SK-N-SH (cell line): ENCODE data around the gene SULF2. TPM values are rescaled to one million over a fixed set of nuclear protein-coding genes. Genes with fewer than 3 reads are reported as not detected.

Experiments used
- CTCF ChIA-PET: fragments of 300-600, 350-600 bp; formaldehyde crosslinking; extraction: SDS; loops from one replicate; lab custom pipeline; 2021; lab: Yijun Ruan, JAX
- POLR2A ChIA-PET: fragments of 350-600 bp; sonication (Branson Sonifier 250); formaldehyde crosslinking; extraction: SDS; loops from one replicate; lab custom pipeline; 2020; ENCODE audit warnings: antibody characterized with exemption, inconsistent platforms; lab: Yijun Ruan, JAX
- DNase-seq: peaks from one replicate; pipeline ENCODE4 v3.0.0; 2012
- H2AFZ ChIP-seq: fragments of 200-600 bp; sonication (generic); 2 replicates; pipeline ENCODE4 v1.8.1; 2016; ENCODE audit warnings: antibody characterized with exemption, mild to moderate bottlenecking, low read depth
- H3F3A ChIP-seq: fragments of 200-600 bp; sonication (generic); replicated peaks from 2 replicates; pipeline ENCODE3; 2016; ENCODE audit warnings: antibody characterized with exemption, mild to moderate bottlenecking; ENCODE audit not compliant: insufficient read depth
- H3K27ac ChIP-seq, 2 experiments: fragments of 200-500 bp in 1 of 2; fragments of 200-600 bp in 1 of 2; sonication (Bioruptor generic) in 1 of 2; sonication (generic), shearing (Covaris generic) in 1 of 2; 2 replicates each; pipeline versions ENCODE4 v1.5.1 to v1.6.1; 2014 to 2016; ENCODE audit warnings: low read depth in 2 of 2, inconsistent platforms in 1 of 2, low read length in 1 of 2, mild to moderate bottlenecking in 1 of 2, mixed read lengths in 1 of 2
- H3K27me3 ChIP-seq: fragments of 200-600 bp; sonication (generic), shearing (Covaris generic); 2 replicates; pipeline ENCODE4 v1.6.1; 2016; ENCODE audit warnings: mixed run types; ENCODE audit not compliant: insufficient read depth
- H3K36me3 ChIP-seq, 2 experiments: fragments of 200-500 bp in 1 of 2; fragments of 200-600 bp in 1 of 2; sonication (Bioruptor generic) in 1 of 2; sonication (generic) in 1 of 2; replicated peaks in 1 of 2; 2 replicates each; pipeline versions ENCODE3 to v1.5.1; 2014 to 2016; ENCODE audit warnings: low read length in 1 of 2, mild to moderate bottlenecking in 1 of 2; ENCODE audit not compliant: insufficient read depth in 2 of 2, control insufficient read depth in 1 of 2
- H3K4me1 ChIP-seq, 2 experiments: fragments of 200-500 bp in 1 of 2; fragments of 200-600 bp in 1 of 2; sonication (Bioruptor generic) in 1 of 2; sonication (generic), shearing (Covaris generic) in 1 of 2; 2 replicates each; pipeline versions ENCODE4 v1.5.1 to v1.6.1; 2014 to 2016; ENCODE audit warnings: low read depth in 1 of 2, low read length in 1 of 2, mixed run types in 1 of 2; ENCODE audit not compliant: insufficient read depth in 2 of 2, control insufficient read depth in 1 of 2
- H3K4me2 ChIP-seq: fragments of 200-600 bp; sonication (generic), shearing (Covaris generic); 2 replicates; pipeline ENCODE4 v1.6.1; 2017; ENCODE audit warnings: mixed run types
- H3K4me3 ChIP-seq, 2 experiments: fragments of 200-500 bp in 1 of 2; fragments of 200-600 bp in 1 of 2; sonication (Bioruptor generic) in 1 of 2; sonication (generic), shearing (Covaris generic) in 1 of 2; 2 replicates each; pipeline versions ENCODE4 v1.5.1 to v1.8.1; 2014 to 2016; ENCODE audit warnings: low read depth in 2 of 2, inconsistent platforms in 1 of 2, low read length in 1 of 2, mild to moderate bottlenecking in 1 of 2, mixed read lengths in 1 of 2, moderate library complexity in 1 of 2
- H3K79me2 ChIP-seq: fragments of 200-600 bp; sonication (generic); 2 replicates; pipeline ENCODE4 v1.8.1; 2017; ENCODE audit warnings: mild to moderate bottlenecking; ENCODE audit not compliant: insufficient read depth
- H3K9ac ChIP-seq: fragments of 200-600 bp; sonication (generic); 2 replicates; pipeline ENCODE4 v1.6.1; 2017; ENCODE audit warnings: mixed run types
- H3K9me2 ChIP-seq: fragments of 200-600 bp; sonication (generic); 2 replicates; pipeline ENCODE4 v1.6.1; 2017; ENCODE audit warnings: mixed run types
- H3K9me3 ChIP-seq: fragments of 200-600 bp; sonication (generic); 2 replicates; pipeline ENCODE4 v1.6.1; 2017; ENCODE audit warnings: mixed run types, mild to moderate bottlenecking, moderate library complexity
- H4K20me1 ChIP-seq: fragments of 200-600 bp; sonication (generic); 2 replicates; pipeline ENCODE4 v1.6.1; 2017; ENCODE audit warnings: mild to moderate bottlenecking, mixed run types; ENCODE audit not compliant: insufficient read depth
- ELF1 ChIP-seq: IDR thresholded peaks from 2 replicates; pipeline ENCODE4 v1.4.0; 2012
- EZH2phosphoT487 ChIP-seq: fragments of 200-600 bp; sonication (generic); IDR thresholded peaks from 2 replicates; pipeline ENCODE4 v1.6.1; 2017; ENCODE audit warnings: low read depth, mixed run types, mild to moderate bottlenecking, antibody characterized with exemption, moderate library complexity, borderline replicate concordance
- FOSL2 ChIP-seq: IDR thresholded peaks from 2 replicates; pipeline ENCODE4 v1.4.0; 2012; ENCODE audit warnings: low read depth, mild to moderate bottlenecking, moderate library complexity, borderline replicate concordance
- GABPA ChIP-seq: IDR thresholded peaks from 2 replicates; pipeline ENCODE4 v1.4.0; 2012; ENCODE audit warnings: low read depth, mild to moderate bottlenecking
- GATA2 ChIP-seq: sonication (generic); formaldehyde crosslinking; IDR thresholded peaks from 2 replicates; pipeline ENCODE4 v1.5.0; 2020; ENCODE audit warnings: mild to moderate bottlenecking, missing genetic modification reagents
- MXI1 ChIP-seq: IDR thresholded peaks from 2 replicates; pipeline ENCODE4 v1.6.1; 2012; ENCODE audit warnings: mild to moderate bottlenecking, low read depth, low read length, improper control_type of control experiment
- NFIC ChIP-seq: IDR thresholded peaks from 2 replicates; pipeline ENCODE4 v1.4.0; 2012; ENCODE audit warnings: borderline replicate concordance
- NRF1 ChIP-seq: IDR thresholded peaks from 2 replicates; pipeline ENCODE4 v1.6.1; 2012; ENCODE audit warnings: low read depth, mild to moderate bottlenecking, low read length
- POLR2AphosphoS5 ChIP-seq: IDR thresholded peaks from 2 replicates; pipeline ENCODE4 v1.6.1; 2012; ENCODE audit warnings: low read depth, low read length
- RCOR1 ChIP-seq: fragments of 150-350 bp; IDR thresholded peaks from 2 replicates; pipeline ENCODE4 v1.6.1; 2017; ENCODE audit warnings: antibody characterized with exemption, low read length
- RFX5 ChIP-seq: IDR thresholded peaks from 2 replicates; pipeline ENCODE4 v1.6.1; 2012; ENCODE audit warnings: mild to moderate bottlenecking, improper control_type of control experiment, low read length
- SMC3 ChIP-seq: IDR thresholded peaks from 2 replicates; pipeline ENCODE4 v1.6.1; 2012; ENCODE audit warnings: low read depth, low read length, improper control_type of control experiment
- TAF1 ChIP-seq: IDR thresholded peaks from 2 replicates; pipeline ENCODE4 v1.6.1; 2012; ENCODE audit warnings: low read depth, mild to moderate bottlenecking, low read length, moderate library complexity, borderline replicate concordance
- TCF12 ChIP-seq: IDR thresholded peaks from 2 replicates; pipeline ENCODE4 v1.4.0; 2012
- TEAD4 ChIP-seq: IDR thresholded peaks from 2 replicates; pipeline ENCODE4 v1.4.0; 2012; ENCODE audit warnings: mild to moderate bottlenecking, borderline replicate concordance; ENCODE audit not compliant: insufficient read depth
- YY1 ChIP-seq: IDR thresholded peaks from 2 replicates; pipeline ENCODE4 v1.4.0; 2012; ENCODE audit warnings: low read depth, mild to moderate bottlenecking
- WGBS: methylation state at CpG from one replicate; pipeline ENCODE4 v1.1.6; 2017; ENCODE audit warnings: low lambda C conversion rate; 5-methylcytosine and 5-hydroxymethylcytosine counted together
- polyA plus RNA-seq, 3 experiments: library from polyadenylated mRNA; depleted of rRNA; stranded (reverse); fragments of >200 nt; gene quantifications; 2 replicates each; pipeline ENCODE4 v1.2.3, GENCODE V29; 2012
- TF ChIP-seq, protein P1 (sequence below): fragments of 150-350 bp; IDR thresholded peaks from 2 replicates; pipeline ENCODE4 v1.6.1; 2016; ENCODE audit warnings: mild to moderate bottlenecking, low read depth, low read length
- TF ChIP-seq, protein P2 (sequence below): IDR thresholded peaks from 2 replicates; pipeline ENCODE4 v1.6.1; 2012; ENCODE audit warnings: mild to moderate bottlenecking, low read depth, low read length, moderate library complexity
- TF ChIP-seq, protein P3 (sequence below): IDR thresholded peaks from 2 replicates; pipeline ENCODE4 v1.4.0; 2012; ENCODE audit warnings: low read depth

Gene SULF2
- polyA plus RNA-seq, 1 of the 3 experiments (the other 2 are of a cell fraction) = 20.2 TPM

DNA sequence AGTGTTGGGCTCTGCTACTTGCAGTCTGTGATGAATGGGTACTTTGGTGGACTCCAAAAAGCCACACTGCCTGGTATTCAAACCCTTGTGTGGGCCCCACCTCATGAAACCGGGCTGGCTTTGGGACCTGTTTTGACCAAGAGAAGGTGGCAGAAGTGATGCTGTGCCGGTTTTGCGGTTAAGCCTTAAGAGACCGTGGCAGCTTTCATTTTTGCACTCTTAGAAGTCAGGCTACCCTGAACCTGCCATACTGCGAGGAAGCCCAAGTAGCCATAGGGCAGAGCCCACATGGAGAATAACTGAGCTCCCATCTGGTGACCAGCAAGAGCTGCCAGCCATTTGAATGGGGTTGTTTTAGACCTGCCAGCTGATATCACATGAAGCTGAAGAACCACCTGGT lies 10.2 kb downstream of the SULF2 start:
- Histone ChIP-seq H3K36me3 (no peaks in the 10 kb centered on the region), H3K27ac (no peak overlapping the region), H3F3A (no peaks in the 10 kb centered on the region), H3K27me3 (no peaks in the 10 kb centered on the region), H3K9me3 (no peaks in the 10 kb centered on the region)
- TF ChIP-seq TCF12 = no peak
- TF ChIP-seq, protein P1, sequence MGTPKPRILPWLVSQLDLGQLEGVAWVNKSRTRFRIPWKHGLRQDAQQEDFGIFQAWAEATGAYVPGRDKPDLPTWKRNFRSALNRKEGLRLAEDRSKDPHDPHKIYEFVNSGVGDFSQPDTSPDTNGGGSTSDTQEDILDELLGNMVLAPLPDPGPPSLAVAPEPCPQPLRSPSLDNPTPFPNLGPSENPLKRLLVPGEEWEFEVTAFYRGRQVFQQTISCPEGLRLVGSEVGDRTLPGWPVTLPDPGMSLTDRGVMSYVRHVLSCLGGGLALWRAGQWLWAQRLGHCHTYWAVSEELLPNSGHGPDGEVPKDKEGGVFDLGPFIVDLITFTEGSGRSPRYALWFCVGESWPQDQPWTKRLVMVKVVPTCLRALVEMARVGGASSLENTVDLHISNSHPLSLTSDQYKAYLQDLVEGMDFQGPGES = no peak
- TF ChIP-seq NRF1 = no peak
- TF ChIP-seq RFX5 = no peak
- no peak for TF ChIP-seq POLR2AphosphoS5
- no peak for TF ChIP-seq TAF1
- no peak for TF ChIP-seq TEAD4
- TF ChIP-seq GABPA = no peak
- TF ChIP-seq ELF1 = no peak
- TF ChIP-seq NFIC = no peak
- TF ChIP-seq SMC3 = no peak
- no peak for TF ChIP-seq GATA2 (CRISPR knock-in tag)
- TF ChIP-seq YY1 = no peak
- TF ChIP-seq, protein P2, sequence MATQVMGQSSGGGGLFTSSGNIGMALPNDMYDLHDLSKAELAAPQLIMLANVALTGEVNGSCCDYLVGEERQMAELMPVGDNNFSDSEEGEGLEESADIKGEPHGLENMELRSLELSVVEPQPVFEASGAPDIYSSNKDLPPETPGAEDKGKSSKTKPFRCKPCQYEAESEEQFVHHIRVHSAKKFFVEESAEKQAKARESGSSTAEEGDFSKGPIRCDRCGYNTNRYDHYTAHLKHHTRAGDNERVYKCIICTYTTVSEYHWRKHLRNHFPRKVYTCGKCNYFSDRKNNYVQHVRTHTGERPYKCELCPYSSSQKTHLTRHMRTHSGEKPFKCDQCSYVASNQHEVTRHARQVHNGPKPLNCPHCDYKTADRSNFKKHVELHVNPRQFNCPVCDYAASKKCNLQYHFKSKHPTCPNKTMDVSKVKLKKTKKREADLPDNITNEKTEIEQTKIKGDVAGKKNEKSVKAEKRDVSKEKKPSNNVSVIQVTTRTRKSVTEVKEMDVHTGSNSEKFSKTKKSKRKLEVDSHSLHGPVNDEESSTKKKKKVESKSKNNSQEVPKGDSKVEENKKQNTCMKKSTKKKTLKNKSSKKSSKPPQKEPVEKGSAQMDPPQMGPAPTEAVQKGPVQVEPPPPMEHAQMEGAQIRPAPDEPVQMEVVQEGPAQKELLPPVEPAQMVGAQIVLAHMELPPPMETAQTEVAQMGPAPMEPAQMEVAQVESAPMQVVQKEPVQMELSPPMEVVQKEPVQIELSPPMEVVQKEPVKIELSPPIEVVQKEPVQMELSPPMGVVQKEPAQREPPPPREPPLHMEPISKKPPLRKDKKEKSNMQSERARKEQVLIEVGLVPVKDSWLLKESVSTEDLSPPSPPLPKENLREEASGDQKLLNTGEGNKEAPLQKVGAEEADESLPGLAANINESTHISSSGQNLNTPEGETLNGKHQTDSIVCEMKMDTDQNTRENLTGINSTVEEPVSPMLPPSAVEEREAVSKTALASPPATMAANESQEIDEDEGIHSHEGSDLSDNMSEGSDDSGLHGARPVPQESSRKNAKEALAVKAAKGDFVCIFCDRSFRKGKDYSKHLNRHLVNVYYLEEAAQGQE = no peak
- no peak for TF ChIP-seq FOSL2
- TF ChIP-seq RCOR1 = no peak
- TF ChIP-seq, protein P3, sequence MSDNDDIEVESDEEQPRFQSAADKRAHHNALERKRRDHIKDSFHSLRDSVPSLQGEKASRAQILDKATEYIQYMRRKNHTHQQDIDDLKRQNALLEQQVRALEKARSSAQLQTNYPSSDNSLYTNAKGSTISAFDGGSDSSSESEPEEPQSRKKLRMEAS = no peak
- TF ChIP-seq EZH2phosphoT487 = no peak
- TF ChIP-seq MXI1 = no peak
- TF ChIP-seq, all 33 proteins: peak for 0
- no peaks in the 10 kb centered on the region for H3K9me2 ChIP-seq
- H3K79me2 ChIP-seq = no peaks in the 10 kb centered on the region
- 52% methylated on average over 5 of the region's 5 CpGs for WGBS
- H2AFZ ChIP-seq = no peak overlapping the region
- no peak for DNase-seq
- H3K4me1 ChIP-seq = peaks cover 0 to 14% of the 10 kb centered on the region in 2 experiments; a peak in 1 of 4 replicates
- no peaks in the 10 kb centered on the region for H4K20me1 ChIP-seq
- no peak overlapping the region for H3K4me3 ChIP-seq
- H3K4me2 ChIP-seq = no peak overlapping the region
- ChIA-PET POLR2A (no interaction called here), CTCF (interaction anchor here (0.8 to 6.1 kb wide), 5 partner anchors 8 to 845 kb away, joined by 3 to 25 read pairs (median 4); no protein-coding TSS in a partner anchor)
- no peak overlapping the region for H3K9ac ChIP-seq
